Erythroblast (primary cell): ENCODE measurements around the gene TMEM94.

Experiments
- DNase-seq, 2 experiments: peaks; one replicate each; lab custom pipeline; 2025; lab: John Stamatoyannopoulos, UW
- GATA1 ChIP-seq: IDR thresholded peaks from 2 replicates; pipeline ENCODE4 v1.6.1; 2011; ENCODE audit warnings: low read depth, mild to moderate bottlenecking, control low read depth, low read length, moderate library complexity
- POLR2A ChIP-seq: IDR thresholded peaks from 2 replicates; pipeline ENCODE4 v1.6.1; 2011; ENCODE audit warnings: mild to moderate bottlenecking, low read length

The TMEM94 gene

DNA sequence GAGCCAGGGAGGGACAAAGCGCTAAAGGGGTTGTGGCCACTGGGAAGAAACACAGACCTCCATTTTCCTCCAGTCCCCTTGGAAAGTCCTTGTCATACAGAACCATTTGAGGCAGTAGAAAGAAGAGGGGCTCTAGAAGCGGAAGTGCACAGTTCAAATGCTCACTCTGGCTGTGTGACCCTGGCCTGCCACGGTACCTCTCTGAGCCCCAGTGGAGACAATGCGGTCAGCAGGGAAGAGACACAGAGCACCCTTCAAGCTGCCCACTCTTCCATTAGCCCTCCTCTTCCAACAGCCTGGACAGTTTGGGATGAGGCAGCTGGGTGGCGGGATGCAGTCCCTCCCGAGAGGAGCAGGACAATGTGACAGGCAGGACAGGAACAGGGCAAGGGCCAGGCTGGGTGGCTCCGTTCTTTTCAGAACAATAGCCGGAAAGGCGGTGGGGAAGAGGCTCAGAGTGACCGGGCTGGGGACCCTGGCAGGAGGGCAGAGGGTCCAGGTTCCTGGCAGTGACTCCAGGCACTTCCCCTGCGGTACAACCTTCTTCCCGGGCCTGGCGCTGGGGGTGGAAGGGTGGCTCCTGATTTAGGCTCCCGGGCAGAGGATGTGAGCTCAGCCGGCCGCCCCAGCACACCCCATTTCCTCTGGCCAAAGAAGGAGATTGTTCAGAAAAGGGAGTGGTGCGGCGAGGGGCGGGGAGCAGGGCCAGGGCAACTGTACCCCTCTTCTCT is 53.3 kb downstream of the TMEM94 start:
- no peak for DNase-seq
- no peak for TF ChIP-seq POLR2A
- TF ChIP-seq GATA1 = no peak

DNA sequence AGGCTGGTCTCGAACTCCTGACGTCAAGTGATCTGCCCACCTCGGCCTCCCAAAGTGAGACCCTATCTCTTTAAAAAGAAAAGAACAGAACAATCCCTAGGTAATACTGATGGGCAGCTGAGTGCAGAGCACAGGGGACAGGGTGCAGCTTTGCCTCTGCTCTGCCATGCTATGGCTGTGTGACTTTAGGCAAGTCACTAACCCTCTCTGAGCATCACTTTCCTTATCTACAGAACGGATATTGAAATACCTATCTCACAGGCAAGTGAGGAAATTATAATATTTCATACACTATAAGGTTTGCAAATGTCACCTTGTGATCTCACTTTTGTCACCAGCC is 54.8 kb downstream of the TMEM94 start:
- no peak for TF ChIP-seq POLR2A
- no peak for TF ChIP-seq GATA1
- DNase-seq = no peak

- TF ChIP-seq GATA1 (no peak), POLR2A (no peak)
- peak; percentile 29 to 46 for DNase-seq
Observed at GRCh38 chr17:75511610-75512575, 55.5 kb downstream of the TMEM94 start.

GRCh38 chr17:75512926-75513640 is 56.6 kb downstream of the TMEM94 start:
- TF ChIP-seq GATA1 = no peak
- no peak for DNase-seq

DNA sequence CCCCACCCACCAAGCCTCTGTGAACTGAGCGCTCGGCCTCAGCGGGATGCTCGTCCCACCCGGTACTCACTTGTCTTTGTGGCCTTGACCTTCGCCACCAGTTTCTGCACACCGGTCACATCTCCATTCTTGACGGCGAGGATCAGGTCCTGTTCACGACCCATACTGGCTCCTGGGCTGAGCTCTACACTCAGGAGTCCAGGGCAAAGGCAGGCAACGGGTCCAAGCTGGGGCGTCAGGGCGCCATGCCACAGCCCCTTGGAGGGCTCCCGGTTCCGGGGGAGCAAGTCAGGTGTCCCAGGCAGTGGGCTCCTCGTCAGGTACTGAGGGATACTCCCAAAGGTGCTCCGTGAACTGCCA is 57.2 kb downstream of the TMEM94 start:
- no peak for DNase-seq
- TF ChIP-seq POLR2A = no peak
- no peak for TF ChIP-seq GATA1

DNA sequence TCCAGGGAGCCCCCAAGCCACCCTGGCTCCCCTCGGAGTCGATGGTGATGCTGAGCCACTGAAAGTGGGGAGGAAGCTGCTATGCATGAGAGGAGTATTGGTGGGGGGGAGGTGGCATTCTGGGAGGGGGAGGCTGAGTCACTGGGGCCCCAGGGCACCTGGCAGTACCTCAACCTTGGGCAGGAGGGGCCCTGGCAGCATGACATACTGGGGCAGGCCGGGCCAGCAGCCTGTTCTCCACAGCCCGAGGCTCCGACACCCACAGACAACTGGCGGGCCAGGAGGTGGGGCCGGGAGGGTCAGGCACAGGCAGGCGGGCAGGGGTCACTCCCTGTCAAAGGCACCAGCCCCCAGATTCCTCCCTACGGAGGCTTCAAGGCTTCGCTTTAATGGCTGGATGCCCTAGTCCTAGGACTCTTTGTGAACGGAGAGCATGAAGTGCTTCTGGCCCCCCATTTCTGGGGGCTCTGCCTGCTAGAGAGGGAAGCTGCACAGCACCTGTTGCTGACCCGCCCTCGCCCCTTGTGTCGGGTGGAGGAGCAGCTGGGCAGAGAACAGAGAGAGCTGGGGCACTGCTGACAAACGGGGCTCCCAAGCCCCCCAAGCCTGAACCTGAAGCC is 58.0 kb downstream of the TMEM94 start:
- TF ChIP-seq GATA1 (no peak), POLR2A (no peak)
- no peak for DNase-seq

DNA sequence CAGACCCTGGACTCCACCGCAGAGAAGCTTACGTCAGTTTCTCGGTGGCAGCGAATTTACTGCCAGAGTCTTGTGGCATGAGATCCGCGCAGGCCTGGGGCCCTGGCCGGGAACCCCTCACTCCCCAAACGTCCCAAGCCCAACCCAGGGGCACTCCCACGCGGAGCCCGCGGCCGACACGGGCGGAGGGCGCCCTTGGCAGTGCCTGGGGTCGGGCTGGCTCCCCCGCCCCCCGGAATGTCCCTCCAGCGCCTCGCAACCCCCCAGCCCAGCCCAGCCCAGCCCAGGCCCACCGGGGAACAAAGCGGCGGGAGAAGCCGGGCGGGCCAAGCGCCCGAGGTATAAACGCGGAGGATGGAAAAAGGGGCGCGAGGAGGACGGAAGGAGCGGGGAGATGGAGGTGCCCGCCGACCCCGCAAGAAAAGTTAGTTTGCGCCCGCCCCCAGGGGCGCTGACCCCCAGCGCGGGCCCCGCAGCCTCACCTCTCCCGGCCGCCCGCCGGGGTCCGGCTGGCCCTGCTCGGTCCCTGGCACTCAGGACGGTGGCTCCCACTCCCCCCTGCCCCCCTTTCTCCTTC is 58.6 kb downstream of the TMEM94 start:
- DNase-seq = no peak
- TF ChIP-seq POLR2A (no peak), GATA1 (no peak)

DNA sequence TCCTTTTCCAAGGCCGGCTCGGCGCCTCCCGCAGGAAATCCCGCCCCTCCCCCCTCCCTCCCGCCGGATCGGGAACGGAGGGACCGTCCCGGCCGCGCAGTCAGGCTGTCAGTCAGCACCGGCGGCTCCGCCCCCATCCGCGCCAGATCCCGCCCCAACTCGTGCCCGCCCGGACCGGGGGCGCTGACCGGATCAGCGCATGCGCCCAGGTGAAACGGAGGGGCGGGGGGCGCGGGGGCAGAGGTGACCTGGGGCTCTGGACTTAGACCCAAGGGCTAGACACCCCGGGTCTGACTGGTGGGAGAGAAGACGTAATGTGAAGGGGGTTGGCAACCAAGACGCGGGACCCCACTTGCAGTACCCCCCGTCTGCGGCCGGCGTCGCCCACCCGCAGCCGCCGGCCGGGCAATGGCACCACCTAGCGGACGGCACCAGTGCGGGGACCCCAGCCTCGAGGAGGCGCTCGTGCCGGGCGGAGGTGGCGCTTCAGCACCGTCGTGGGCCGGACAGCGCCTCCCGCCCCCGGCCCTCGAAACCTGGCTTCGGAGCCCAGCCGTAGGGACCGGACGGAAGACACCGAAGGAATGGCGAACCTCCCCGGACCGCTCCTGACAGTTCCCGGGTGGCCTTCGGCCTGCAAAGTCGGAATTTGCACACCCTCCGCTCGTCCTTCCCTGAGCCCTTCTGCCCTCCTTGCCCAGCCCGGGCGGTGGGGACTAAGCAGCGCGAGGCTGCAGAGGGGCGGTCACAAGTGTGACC is 59.2 kb downstream of the TMEM94 start, which contains the start of gene CASKIN2:
Gene CASKIN2, minus strand, starts transcription at position 42 of the 759 bp plus-strand sequence. CDS start 1,733 bp downstream, outside the sequence.
- TF ChIP-seq POLR2A = no peak
- TF ChIP-seq GATA1 = no peak
- DNase-seq = peak; percentile 83 to 87

- DNase-seq = peak; percentile 92 to 96
Observed at GRCh38 chr17:75516255-75516618, 59.8 kb downstream of the TMEM94 start, which contains the start of gene TSEN54. Gene TSEN54 (plus strand): TSS chr17:75516528. CDS start chr17:75516561, 33 bp downstream.

DNA sequence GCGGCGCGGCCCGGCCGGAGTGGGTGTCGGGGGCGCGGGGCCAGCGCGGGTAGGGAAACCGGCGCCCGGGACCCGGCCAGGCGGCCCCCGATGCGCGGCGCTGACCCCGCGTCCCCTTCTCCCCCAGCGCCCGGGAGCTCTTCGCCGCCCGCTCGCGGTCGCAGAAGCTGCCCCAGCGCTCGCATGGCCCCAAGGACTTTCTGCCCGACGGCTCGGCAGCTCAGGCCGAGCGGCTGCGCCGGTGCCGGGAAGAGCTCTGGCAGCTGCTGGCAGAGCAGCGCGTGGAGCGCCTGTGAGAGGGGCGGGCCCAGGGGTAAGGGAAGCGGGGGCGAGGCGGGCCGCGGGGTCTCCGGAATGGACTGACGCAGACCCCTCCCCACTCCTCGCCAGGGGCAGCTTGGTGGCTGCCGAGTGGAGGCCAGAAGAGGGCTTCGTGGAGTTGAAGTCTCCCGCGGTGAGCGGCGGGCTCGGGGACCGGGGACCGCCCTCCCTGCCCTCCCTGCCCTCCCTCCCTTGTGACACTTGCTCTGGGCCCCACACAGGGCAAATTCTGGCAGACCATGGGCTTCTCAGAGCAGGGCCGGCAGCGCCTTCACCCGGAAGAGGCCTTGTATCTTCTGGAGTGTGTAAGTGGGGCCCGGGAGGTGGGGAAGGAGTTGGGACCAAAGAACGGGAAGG is 60.3 kb downstream of the TMEM94 start:
- DNase-seq = peak; percentile 68 to 73
- TF ChIP-seq GATA1 (no peak), POLR2A (no peak)

More at GRCh38 chr17:75516255-75516618, 59.8 kb downstream of the TMEM94 start, which contains the start of gene TSEN54:
- no peak for TF ChIP-seq POLR2A
- TF ChIP-seq GATA1 = no peak

DNA sequence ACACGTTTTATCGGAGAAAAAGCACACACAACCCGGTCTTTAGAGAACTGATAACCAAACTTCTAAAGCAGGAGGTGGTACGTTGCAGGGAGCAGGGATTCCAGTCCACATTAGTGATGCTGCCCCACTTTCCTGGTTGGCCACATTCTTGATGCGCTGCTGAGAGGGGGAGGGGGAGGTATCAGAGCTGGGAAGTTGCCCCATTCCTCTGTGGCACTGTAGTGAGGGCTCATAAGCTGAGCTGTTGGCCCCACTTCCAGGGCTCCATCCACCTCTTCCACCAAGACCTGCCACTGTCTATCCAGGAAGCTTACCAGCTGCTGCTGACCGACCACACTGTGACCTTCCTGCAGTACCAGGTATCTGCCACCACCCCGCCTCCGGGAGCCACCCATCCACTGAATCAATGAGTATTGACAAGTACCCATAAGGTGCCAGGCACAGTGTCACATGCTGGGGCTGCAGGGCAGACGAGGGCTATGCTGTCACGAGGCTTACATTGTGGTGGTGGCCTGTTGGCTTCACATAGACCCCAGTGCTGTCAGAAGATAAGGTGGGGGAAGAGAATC is 60.9 kb downstream of the TMEM94 start:
- DNase-seq = peak in 1 of 2 experiments; percentile 48
- TF ChIP-seq POLR2A = no peak
- no peak for TF ChIP-seq GATA1

GRCh38 chr17:75518201-75518600 is 61.8 kb downstream of the TMEM94 start:
- no peak for TF ChIP-seq GATA1
- peak; percentile 39 for TF ChIP-seq POLR2A
- peak; percentile 37 to 46 for DNase-seq
